H9 (cell line): ENCODE measurements around the gene CDH23. TPM values are rescaled to one million over a fixed set of nuclear protein-coding genes. Genes with fewer than 3 reads are reported as not detected.

Experiments used
- DNase-seq: peaks from one replicate; pipeline ENCODE4 v3.0.0-alpha.2; 2017
- H2AFZ ChIP-seq: one replicate; pipeline ENCODE4 v1.6.1; 2013; ENCODE audit warnings: mild to moderate bottlenecking, low read length, control low read depth, moderate library complexity
- H2AK5ac ChIP-seq: 2 replicates; pipeline ENCODE4 v1.6.1; 2013; ENCODE audit warnings: low read length, control low read depth, mixed read lengths; ENCODE audit not compliant: insufficient read length
- H2BK120ac ChIP-seq: one replicate; pipeline ENCODE4 v1.6.1; 2013; ENCODE audit warnings: low read depth, mild to moderate bottlenecking, low read length, control low read depth, inconsistent platforms; ENCODE audit not compliant: poor library complexity, severe bottlenecking
- H2BK12ac ChIP-seq: 2 replicates; pipeline ENCODE4 v1.6.1; 2013; ENCODE audit warnings: low read length, control low read depth, mixed read lengths, low read depth; ENCODE audit not compliant: insufficient read length
- H2BK15ac ChIP-seq: 2 replicates; pipeline ENCODE4 v1.6.1; 2013; ENCODE audit warnings: low read depth, low read length, control low read depth
- H2BK20ac ChIP-seq: one replicate; pipeline ENCODE4 v1.6.1; 2013; ENCODE audit warnings: low read depth, mild to moderate bottlenecking, low read length, control low read depth, inconsistent platforms; ENCODE audit not compliant: poor library complexity, severe bottlenecking
- H2BK5ac ChIP-seq: 2 replicates; pipeline ENCODE4 v1.6.1; 2013; ENCODE audit warnings: low read length, control low read depth, mixed read lengths; ENCODE audit not compliant: insufficient read length
- H3K14ac ChIP-seq: 2 replicates; pipeline ENCODE4 v1.6.1; 2013; ENCODE audit warnings: low read length, control low read depth; ENCODE audit not compliant: insufficient read depth
- H3K18ac ChIP-seq: 2 replicates; pipeline ENCODE4 v1.6.1; 2013; ENCODE audit warnings: low read depth, mild to moderate bottlenecking, mixed read lengths, low read length, control low read depth; ENCODE audit not compliant: insufficient read length
- H3K23ac ChIP-seq: 2 replicates; pipeline ENCODE4 v1.6.1; 2013; ENCODE audit warnings: low read length, control low read depth, mixed read lengths, low read depth; ENCODE audit not compliant: insufficient read length
- H3K23me2 ChIP-seq: 2 replicates; pipeline ENCODE4 v1.6.1; 2013; ENCODE audit warnings: low read depth, mild to moderate bottlenecking, mixed read lengths, low read length, control low read depth; ENCODE audit not compliant: insufficient read length, poor library complexity, severe bottlenecking
- H3K27ac ChIP-seq: 2 replicates; pipeline ENCODE4 v1.5.1; 2013; ENCODE audit warnings: low read length, control low read depth, mixed read lengths, low read depth; ENCODE audit not compliant: insufficient read length
- H3K27me3 ChIP-seq: 2 replicates; pipeline ENCODE4 v1.6.1; 2013; ENCODE audit warnings: low read length, control low read depth, inconsistent platforms; ENCODE audit not compliant: insufficient read depth
- H3K4ac ChIP-seq: 2 replicates; pipeline ENCODE4 v1.6.1; 2013; ENCODE audit warnings: low read depth, mild to moderate bottlenecking, control low read depth, inconsistent platforms, low read length, moderate library complexity
- H3K4me1 ChIP-seq: 2 replicates; pipeline ENCODE4 v1.6.1; 2013; ENCODE audit warnings: low read length, control low read depth, inconsistent platforms; ENCODE audit not compliant: insufficient read depth
- H3K4me2 ChIP-seq: 2 replicates; pipeline ENCODE4 v1.6.1; 2013; ENCODE audit warnings: low read length, control low read depth, mixed read lengths; ENCODE audit not compliant: insufficient read length, insufficient read depth
- H3K56ac ChIP-seq: 2 replicates; pipeline ENCODE4 v1.6.1; 2013; ENCODE audit warnings: low read depth, mild to moderate bottlenecking, mixed read lengths, low read length, control low read depth; ENCODE audit not compliant: insufficient read length
- H3K79me1 ChIP-seq: 2 replicates; pipeline ENCODE4 v1.6.1; 2013; ENCODE audit warnings: low read depth, mild to moderate bottlenecking, moderate library complexity, low read length, control low read depth, inconsistent platforms; ENCODE audit not compliant: insufficient read depth, poor library complexity, severe bottlenecking
- H3K79me2 ChIP-seq: 2 replicates; pipeline ENCODE4 v1.6.1; 2013; ENCODE audit warnings: low read length, control low read depth, inconsistent platforms; ENCODE audit not compliant: insufficient read depth
- H3K9ac ChIP-seq: 2 replicates; pipeline ENCODE4 v1.6.1; 2013; ENCODE audit warnings: low read length, control low read depth, mixed read lengths; ENCODE audit not compliant: insufficient read length; ENCODE audit errors: extremely low read depth
- H3K9me3 ChIP-seq: one replicate; pipeline ENCODE4 v1.6.1; 2013; ENCODE audit warnings: low read depth, low read length, inconsistent platforms; ENCODE audit not compliant: control insufficient read depth
- H3T11ph ChIP-seq: one replicate; pipeline ENCODE4 v1.6.1; 2013; ENCODE audit warnings: mild to moderate bottlenecking, low read length, control low read depth, inconsistent platforms
- H4K20me1 ChIP-seq: one replicate; pipeline ENCODE4 v1.6.1; 2013; ENCODE audit not compliant: control insufficient read depth, insufficient read length, insufficient read depth
- H4K5ac ChIP-seq: 2 replicates; pipeline ENCODE4 v1.6.1; 2013; ENCODE audit warnings: low read depth, mild to moderate bottlenecking, mixed read lengths, low read length, control low read depth; ENCODE audit not compliant: insufficient read length
- H4K8ac ChIP-seq: replicated peaks from 2 replicates; pipeline ENCODE4 v1.6.1; 2013; ENCODE audit warnings: low read length, control low read depth, mixed read lengths, low read depth; ENCODE audit not compliant: insufficient read length
- H4K91ac ChIP-seq: 2 replicates; pipeline ENCODE4 v1.6.1; 2013; ENCODE audit warnings: low read depth, mild to moderate bottlenecking, moderate library complexity, mixed read lengths, low read length, control low read depth; ENCODE audit not compliant: insufficient read length
- H3K27ac Mint-ChIP-seq, 3 experiments: 2 replicates in 2 of 3; 3 replicates in 1 of 3; pipeline ENCODE4 v1.8.0; 2020 to 2021; ENCODE audit warnings: mixed read lengths in 3 of 3, mild to moderate bottlenecking in 1 of 3, moderate library complexity in 1 of 3
- H3K27me3 Mint-ChIP-seq: 2 replicates; pipeline ENCODE4 v1.8.0; 2021; ENCODE audit warnings: low read depth, mild to moderate bottlenecking, moderate library complexity, mixed read lengths
- H3K36me3 Mint-ChIP-seq, 3 experiments: 2 replicates in 2 of 3; 3 replicates in 1 of 3; pipeline ENCODE4 v1.8.0; 2020 to 2021; ENCODE audit warnings: low read depth in 3 of 3, mixed read lengths in 3 of 3; ENCODE audit not compliant: insufficient read depth in 1 of 3
- H3K4me1 Mint-ChIP-seq, 2 experiments: 2 replicates each; pipeline ENCODE4 v1.8.0; 2020; ENCODE audit warnings: mixed read lengths in 2 of 2
- H3K4me3 Mint-ChIP-seq, 2 experiments: 2 replicates in 1 of 2; 3 replicates in 1 of 2; pipeline ENCODE4 v1.8.0; 2020 to 2021; ENCODE audit warnings: mild to moderate bottlenecking in 2 of 2, mixed read lengths in 2 of 2, moderate library complexity in 1 of 2
- H3K9me3 Mint-ChIP-seq, 2 experiments: 2 replicates in 1 of 2; 3 replicates in 1 of 2; pipeline ENCODE4 v1.8.0; 2020; ENCODE audit warnings: mild to moderate bottlenecking in 2 of 2, mixed read lengths in 2 of 2, moderate library complexity in 1 of 2
- CTCF ChIP-seq: fragments of 200-600 bp; sonication (generic); conservative IDR thresholded peaks from 3 replicates; pipeline ENCODE4 v1.8.0; 2021; ENCODE audit warnings: antibody characterized with exemption, mild to moderate bottlenecking
- WGBS: extraction: QIAGEN DNeasy Blood & Tissue Kit; methylation state at CpG from one replicate; pipeline ENCODE4 v1.1.7; 2013; ENCODE audit warnings: missing lambda C conversion rate, low lambda C conversion rate, mixed read lengths; ENCODE audit not compliant: insufficient read length; ENCODE audit errors: extremely low coverage; 5-methylcytosine and 5-hydroxymethylcytosine counted together
- total RNA-seq: library from RNA; stranded (reverse); gene quantifications from 2 replicates; pipeline ENCODE4 v1.2.1, GENCODE V29; 2021

The CDH23 gene
- total RNA-seq, 1 experiment from 2014 or later = 2.1 TPM

- TF ChIP-seq CTCF = no peak
- Histone ChIP-seq H3K27me3 (no peaks in the 10 kb centered on the region), H3K4ac (no peak overlapping the region), H2AK5ac (no peak overlapping the region), H3K79me1 (no peaks in the 10 kb centered on the region), H2BK12ac (no peak overlapping the region), H3K18ac (no peak overlapping the region), H4K20me1 (no peaks in the 10 kb centered on the region), H3K9ac (no peak overlapping the region), H3K23me2 (no peaks in the 10 kb centered on the region), H2BK15ac (no peak overlapping the region), H3K23ac (no peak overlapping the region), H4K91ac (no peak overlapping the region), H2AFZ (no peak overlapping the region), H3T11ph (no peak overlapping the region), H3K9me3 (no peaks in the 10 kb centered on the region), H3K27ac (no peak overlapping the region), H4K8ac (no peak overlapping the region), H3K56ac (no peak overlapping the region), H3K4me2 (no peak overlapping the region), H2BK120ac (no peak overlapping the region), H3K79me2 (no peaks in the 10 kb centered on the region), H4K5ac (no peak overlapping the region), H3K14ac (no peak overlapping the region), H3K4me1 (no peaks in the 10 kb centered on the region), H2BK5ac (no peak overlapping the region), H2BK20ac (no peak overlapping the region)
- Mint-ChIP-seq H3K27ac (no peak overlapping the region; a peak in 1 of 7 replicates), H3K36me3 (peaks cover 7 to 14% (median 9%) of the 10 kb centered on the region in 3 experiments; a peak in 6 of 7 replicates), H3K4me1 (peaks cover 6 to 11% of the 10 kb centered on the region in 2 experiments), H3K27me3 (no peaks in the 10 kb centered on the region), H3K4me3 (no peak overlapping the region), H3K9me3 (no peaks in the 10 kb centered on the region)
- no peak for DNase-seq
- no CpG with 5 or more reads among the region's 6 CpGs for WGBS
These were observed 31.4 kb upstream of the CDH23 start for GRCh38 chr10:71365366-71365765.
